GM18498 (cell line): ENCODE results near the gene FAM217B.
"Not testable (repeated sequence)": the region's sequence is repeated elsewhere in the genome, so short reads cannot be mapped to it uniquely, and the experiment has no call there.

Experiments used
- ATAC-seq: cut with Tn5 transposase; IDR thresholded peaks from one replicate; pipeline ENCODE4 v1.9.1; 2021; ENCODE audit warnings: mild to moderate bottlenecking, moderate library complexity; ENCODE audit not compliant: unreplicated experiment

Gene FAM217B

DNA sequence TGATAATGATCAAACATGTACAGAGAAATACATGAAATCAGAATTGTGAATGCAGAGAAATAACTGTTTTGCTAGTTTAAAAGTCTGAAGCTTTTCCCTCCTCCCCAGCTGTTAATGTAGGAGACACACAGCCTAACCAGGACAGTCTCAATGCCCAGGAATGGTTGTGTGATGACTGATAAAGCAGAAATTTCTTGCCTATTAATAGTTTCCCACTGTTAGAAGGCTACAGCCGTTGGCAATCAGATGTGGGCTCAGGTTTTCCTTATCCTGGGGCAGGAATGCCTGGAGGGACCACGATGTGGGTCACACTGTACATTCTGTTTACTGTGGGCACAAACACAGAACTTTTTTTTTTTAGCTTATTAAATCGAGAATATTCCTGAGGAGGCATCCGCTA is 2.0 kb upstream of the FAM217B start:
- ATAC-seq: no peak

- ATAC-seq: no peak
These were observed 1.5 kb upstream of the FAM217B start for GRCh38 chr20:59938696-59939051.

GRCh38 chr20:59939052-59939878 is 924 bp upstream of the FAM217B start:
- ATAC-seq: peak; percentile 31

DNA sequence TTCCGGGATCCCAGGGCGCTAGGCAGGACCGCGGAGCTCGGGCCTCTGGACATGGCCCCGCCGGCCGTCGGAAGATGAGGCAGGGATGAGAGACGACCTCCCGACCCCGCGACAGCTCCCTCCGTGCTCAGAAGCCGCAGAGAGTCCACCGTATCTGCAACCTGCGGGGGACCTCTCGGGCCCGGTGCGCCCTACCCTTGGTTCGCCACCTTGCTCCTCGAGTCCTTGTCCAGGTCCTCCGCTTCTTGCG is 385 bp upstream of the FAM217B start:
- ATAC-seq: peak; percentile 36

GRCh38 chr20:59940956-59941294 is 736 bp downstream of the FAM217B start:
- ATAC-seq: peak; percentile 12

- ATAC-seq: no peak
These were observed 2.1 kb downstream of the FAM217B start for GRCh38 chr20:59942245-59942644.

- no peak for ATAC-seq
These were observed 4.5 kb downstream of the FAM217B start for GRCh38 chr20:59944726-59945125.

- no peak for ATAC-seq
These were observed 5.0 kb downstream of the FAM217B start for GRCh38 chr20:59945175-59945574.

- no peak for ATAC-seq
These were observed 5.5 kb downstream of the FAM217B start for GRCh38 chr20:59945731-59946130.

DNA sequence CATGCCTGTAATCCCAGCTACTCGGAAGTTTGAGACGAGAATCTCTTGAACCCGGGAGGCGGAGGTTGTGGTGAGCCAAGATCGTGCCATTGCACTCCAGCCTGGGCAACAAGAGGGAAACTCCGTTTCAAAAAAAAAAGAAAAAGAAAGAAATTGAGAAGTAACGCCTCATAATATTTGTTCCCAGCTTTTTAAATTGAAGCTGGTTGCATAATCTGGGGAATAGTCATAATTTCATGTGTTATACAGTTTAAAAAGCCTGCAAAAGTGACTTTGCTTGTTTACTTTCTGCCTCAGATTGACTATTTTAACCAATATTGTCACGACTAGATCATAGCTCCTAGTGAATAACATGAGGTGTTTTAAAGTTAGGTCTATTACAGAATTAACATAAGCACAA is 7.2 kb downstream of the FAM217B start:
- no peak for ATAC-seq

DNA sequence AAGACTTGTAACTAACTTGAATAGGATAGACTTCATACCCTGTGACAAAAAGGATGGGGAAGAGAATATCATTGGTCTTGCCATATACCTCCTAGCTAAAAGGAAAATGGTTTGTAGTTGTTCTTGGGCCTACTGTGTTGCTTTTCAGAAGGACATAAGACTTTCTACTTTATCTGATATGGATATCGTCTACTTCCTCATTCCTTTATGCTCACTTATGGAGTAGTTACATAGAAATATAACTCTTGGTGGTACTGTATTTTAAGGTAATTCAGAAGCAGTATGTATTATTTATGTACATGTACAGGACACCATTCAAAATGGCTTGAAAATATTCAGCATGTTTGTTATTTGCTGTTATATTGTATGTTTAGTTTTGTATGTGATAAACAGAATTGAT is 8.0 kb downstream of the FAM217B start:
- no peak for ATAC-seq

- ATAC-seq: no peak
These were observed 8.9 kb downstream of the FAM217B start for GRCh38 chr20:59948828-59949720.

GRCh38 chr20:59949911-59950310 is 9.7 kb downstream of the FAM217B start:
- no peak for ATAC-seq

DNA sequence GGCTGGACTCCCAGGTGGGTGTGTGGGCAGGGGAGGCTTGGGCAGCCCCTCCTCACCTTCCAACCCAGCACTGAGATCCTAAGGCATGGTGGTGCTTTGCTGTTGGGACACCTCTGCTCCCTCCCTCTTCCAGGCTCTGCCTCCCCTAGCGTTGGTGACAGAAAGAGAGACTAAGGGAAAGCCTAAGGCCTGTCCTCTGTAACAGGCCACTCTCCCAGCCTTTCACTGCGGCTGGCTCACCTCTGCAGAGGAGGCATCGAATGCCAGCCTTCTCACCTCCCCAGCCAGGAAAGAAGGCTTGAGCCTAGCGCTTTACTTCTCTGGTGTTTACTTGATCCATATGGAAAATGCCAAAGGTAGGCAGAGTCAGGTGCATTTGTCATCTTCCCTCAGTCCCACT is 14.5 kb downstream of the FAM217B start:
- ATAC-seq: no peak

DNA sequence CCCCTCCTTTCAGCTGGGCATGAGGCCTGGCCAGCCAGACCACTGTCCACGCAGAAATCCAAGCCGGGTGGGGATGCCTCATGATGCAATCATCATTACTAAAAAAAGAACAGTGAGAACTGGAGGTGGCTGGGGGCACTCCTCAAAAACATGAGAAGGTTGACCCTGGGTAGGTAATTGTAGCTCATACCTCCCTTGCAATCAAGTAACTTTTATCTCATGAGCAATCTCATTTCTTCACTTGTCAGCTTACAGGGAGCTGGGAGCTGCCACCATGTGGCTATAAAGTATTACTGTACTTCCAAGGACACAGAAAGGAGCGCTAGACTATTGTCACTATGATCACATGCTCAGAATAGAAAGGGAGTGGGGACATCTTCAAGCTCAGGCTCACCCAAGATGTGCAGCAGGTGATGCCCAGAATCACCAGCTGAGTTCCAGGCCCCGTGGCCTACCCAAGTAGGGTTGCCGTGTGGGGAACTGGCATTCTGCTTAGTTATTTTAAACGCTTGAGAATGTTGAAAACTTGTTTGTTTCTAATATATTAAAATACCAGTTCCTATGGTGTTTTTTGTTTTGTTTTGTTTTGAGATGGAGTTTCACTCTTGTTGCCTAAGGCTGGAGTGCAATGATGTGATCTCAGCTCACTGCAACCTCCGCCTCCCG is 15.1 kb downstream of the FAM217B start:
- no peak for ATAC-seq

DNA sequence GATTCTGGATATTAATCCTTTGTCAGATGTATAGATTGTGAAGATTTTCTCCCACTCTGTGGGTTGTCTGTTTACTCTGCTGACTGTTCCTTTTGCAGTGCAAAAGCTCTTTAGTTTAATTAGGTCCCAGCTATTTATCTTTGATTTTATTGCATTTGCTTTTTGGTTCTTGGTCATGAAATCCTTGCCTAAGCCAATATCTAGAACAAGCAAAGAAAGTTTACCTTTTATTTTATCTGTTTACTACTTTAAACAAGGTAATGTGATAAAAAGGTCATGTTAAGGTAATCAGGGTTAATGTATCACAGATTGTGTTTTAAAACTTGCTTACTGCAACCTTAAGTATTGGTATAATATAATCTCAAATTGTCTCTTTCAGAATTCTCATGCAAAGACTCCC is 17.4 kb downstream of the FAM217B start:
- not testable (repeated sequence) for ATAC-seq

- no peak for ATAC-seq
These were observed 17.9 kb downstream of the FAM217B start, which contains the start of gene CDH26 for GRCh38 chr20:59958123-59958522. TSS of gene CDH26 (plus strand) at chr20:59958423. CDS start at chr20:59958727, 304 bp downstream.

- ATAC-seq: no peak
These were observed 18.4 kb downstream of the FAM217B start for GRCh38 chr20:59958626-59959025.

DNA sequence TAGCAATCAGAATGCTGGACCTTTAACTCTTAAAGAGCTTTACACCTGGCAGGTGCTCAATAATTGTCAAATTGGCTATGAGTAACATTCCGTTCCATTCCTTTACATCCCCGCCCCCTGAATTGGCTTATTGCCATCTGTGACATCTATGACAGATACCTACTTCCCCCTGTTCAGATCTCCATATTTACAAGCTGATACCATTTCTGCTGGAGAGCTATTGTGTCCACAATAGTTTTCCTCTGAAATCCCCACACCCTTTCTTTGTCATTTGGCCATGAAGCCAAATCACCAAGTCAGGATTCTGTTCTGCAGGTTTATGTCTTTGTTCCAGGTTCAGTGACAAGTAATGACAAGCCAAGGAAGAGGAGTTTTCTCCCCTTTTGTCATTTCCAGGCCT is 21.2 kb downstream of the FAM217B start:
- no peak for ATAC-seq

DNA sequence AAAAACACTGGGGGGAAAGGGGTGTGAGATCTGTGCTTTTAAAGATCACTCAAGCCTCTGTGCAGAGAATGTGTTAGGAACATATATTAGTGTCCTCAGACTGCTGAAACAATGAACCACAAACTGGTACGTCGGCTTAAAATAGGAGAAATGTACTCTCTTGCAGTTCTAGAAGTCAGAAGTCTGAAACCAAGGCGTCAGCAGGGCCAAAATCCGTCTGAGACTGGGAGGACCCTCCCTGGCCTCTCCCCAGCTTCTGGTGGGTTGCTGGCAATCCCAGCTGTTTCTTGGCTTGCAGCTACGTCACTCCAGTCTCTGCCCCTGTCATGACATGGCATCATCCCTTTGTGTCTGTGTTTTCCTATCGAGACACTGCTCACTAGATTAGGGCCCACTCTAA is 22.0 kb downstream of the FAM217B start:
- no peak for ATAC-seq

GRCh38 chr20:59966428-59966827 is 26.2 kb downstream of the FAM217B start:
- ATAC-seq: no peak

- no peak for ATAC-seq
These were observed 31.2 kb downstream of the FAM217B start for GRCh38 chr20:59971428-59971827.
